Measurements from ENCODE around the gene CAMTA1.

DNA sequence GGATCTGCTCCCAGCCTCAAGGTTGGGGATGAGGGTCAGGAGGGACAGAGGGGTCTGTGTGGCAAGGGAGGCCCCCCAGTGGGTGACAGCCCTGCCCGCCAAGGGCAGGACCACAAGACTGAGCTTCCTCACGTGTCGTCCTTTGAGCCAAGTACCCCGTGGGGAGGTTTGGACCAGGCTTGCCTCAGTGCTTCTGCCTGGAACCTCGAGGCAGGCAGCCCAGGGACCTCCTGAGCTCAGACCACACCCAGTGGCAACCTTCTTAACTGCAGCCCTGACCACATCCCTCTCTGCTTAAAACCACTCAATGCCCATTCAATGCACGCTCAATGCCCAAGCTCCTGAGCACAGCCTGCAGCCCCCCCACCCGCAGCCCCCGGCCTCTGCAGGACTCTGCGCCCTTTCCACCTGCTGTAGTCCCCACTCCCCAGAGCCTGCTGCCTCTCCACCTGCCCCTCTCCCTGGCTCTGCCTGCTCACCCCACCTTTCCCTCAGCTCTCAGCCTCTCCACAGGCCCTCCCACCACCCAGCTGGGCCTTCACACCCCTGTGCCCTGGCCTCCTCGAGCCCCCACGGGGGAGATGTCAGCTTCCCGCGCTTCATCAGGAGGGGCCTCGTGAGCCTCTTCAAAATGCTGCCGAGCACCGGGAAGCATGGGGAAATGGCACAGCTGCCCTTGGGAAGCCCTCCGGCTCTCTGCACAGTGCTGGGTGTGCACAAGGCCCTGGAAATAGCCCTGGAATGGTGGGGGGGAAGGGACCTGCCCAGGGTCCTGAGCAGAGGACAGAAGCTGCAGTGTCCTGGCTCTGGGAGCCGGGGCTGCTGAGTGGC, 856.5 kb downstream of the CAMTA1 start:
- TF ChIP-seq, protein P1, sequence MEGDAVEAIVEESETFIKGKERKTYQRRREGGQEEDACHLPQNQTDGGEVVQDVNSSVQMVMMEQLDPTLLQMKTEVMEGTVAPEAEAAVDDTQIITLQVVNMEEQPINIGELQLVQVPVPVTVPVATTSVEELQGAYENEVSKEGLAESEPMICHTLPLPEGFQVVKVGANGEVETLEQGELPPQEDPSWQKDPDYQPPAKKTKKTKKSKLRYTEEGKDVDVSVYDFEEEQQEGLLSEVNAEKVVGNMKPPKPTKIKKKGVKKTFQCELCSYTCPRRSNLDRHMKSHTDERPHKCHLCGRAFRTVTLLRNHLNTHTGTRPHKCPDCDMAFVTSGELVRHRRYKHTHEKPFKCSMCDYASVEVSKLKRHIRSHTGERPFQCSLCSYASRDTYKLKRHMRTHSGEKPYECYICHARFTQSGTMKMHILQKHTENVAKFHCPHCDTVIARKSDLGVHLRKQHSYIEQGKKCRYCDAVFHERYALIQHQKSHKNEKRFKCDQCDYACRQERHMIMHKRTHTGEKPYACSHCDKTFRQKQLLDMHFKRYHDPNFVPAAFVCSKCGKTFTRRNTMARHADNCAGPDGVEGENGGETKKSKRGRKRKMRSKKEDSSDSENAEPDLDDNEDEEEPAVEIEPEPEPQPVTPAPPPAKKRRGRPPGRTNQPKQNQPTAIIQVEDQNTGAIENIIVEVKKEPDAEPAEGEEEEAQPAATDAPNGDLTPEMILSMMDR (IDR thresholded peaks at IDR 0.05; ENCODE audit: insufficient read depth, low read length, poor library complexity, severe bottlenecking) = no peak
- TF ChIP-seq EZH2phosphoT487 (conservative IDR thresholded peaks at IDR 0.05; ENCODE audit: low read length) = no peak

Measured in SU-DHL-6 (cell line).